GM13976 (cell line): ENCODE measurements around the gene GET4.

Experiments used
- DNase-seq: peaks from one replicate; pipeline ENCODE4 v3.0.0; 2012; ENCODE audit warnings: low spot score
- CTCF ChIP-seq: IDR thresholded peaks from 2 replicates; pipeline ENCODE4 v1.5.1; 2012; ENCODE audit warnings: borderline replicate concordance, mild to moderate bottlenecking; ENCODE audit not compliant: insufficient read depth; ENCODE audit errors: extremely low read depth, missing control alignments, control extremely low read depth
- in situ Hi-C: fragments of 300-500 bp; cut with MboI; formaldehyde crosslinking; loops from one replicate; pipeline ENCODE4 v1.12.0; 2022; ENCODE audit warnings: low sequenced_read_pairs, mixed read lengths, inconsistent platforms; ENCODE audit not compliant: unreplicated experiment

Gene GET4

DNA sequence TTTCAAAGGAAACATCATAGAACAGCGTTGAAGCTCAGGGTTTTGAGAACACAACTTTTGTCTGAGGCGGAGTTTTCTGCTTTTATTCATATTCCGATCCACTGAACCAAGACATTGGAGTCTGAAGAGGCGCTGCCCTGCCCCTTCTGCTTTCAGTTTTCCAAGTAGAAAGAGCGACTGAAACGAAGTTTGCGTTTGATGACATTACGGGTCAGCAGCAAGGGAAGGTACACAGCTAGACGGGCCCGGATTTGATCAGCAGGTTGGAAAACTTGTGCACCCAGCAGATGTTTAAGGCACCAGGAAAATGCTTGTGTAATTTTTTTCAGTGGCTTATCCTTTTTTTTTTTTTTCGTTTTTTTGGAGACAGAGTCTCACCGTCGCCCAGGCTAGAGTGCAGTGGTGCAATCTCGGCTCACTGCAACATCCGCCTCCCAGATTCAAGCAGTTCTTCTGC, 43.4 kb upstream of the GET4 start:
- DNase-seq = no peak
- no peak for TF ChIP-seq CTCF
- in situ Hi-C loops = no loop called here

DNA sequence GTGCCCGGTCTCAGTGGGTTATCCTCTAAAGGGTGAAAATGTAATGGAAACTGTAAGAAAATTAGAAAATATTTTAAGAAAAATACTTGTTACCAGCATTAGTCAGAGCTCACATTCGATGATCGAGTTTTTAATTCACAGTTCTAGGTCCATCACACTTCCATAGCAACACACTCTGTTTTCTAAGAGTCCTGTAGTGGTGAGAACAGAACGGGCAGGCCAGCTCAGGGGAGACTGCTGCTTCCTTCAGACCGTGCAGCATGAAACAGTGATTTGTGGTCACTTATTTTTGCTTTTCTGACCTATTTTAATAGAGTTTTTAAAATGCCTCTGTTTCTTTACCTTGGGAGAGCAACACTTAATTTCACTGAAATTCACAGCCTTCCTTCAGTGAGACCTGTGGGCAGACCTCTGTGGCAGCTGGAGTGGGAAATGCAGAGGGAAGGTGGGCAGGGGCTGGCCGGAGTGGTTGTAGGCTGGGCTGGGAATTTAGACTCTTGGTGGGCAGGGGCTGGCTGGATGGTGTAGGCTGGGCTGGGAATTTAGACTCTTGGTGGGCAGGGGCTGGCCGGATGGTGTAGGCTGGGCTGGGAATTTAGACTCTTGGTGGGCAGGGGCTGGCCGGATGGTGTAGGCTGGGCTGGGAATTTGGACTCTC, 42.6 kb upstream of the GET4 start:
- DNase-seq = no peak
- in situ Hi-C loops = no loop called here
- TF ChIP-seq CTCF = no peak

- no peak for DNase-seq
- in situ Hi-C loops = no loop called here
- TF ChIP-seq CTCF = no peak
Observed at GRCh38 chr7:834277-834676, 42.1 kb upstream of the GET4 start.

GRCh38 chr7:835021-835420, 41.3 kb upstream of the GET4 start:
- no peak for TF ChIP-seq CTCF
- in situ Hi-C loops = no loop called here
- DNase-seq = no peak

GRCh38 chr7:835485-836401, 40.6 kb upstream of the GET4 start:
- no peak for TF ChIP-seq CTCF
- in situ Hi-C loops = no loop called here
- no peak for DNase-seq

DNA sequence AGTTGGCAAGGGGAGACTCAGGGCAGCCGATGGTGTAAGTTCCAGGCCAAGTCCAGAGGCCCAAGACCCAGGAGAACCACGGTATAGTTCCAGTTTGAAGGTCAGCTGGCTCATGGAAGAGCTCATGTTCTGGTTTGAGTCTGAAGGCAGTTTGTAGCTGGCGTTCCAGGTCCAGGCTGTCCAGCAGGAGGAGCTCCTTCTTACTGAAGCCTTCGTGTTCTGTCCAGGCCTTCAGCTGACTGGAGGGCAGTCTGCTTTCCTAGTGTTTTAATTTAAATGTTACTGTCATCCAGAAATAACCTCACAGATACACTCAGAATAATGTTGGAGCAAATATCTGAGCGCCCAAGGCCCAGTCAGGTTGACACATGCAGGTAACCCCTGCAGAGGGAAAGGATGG, 39.9 kb upstream of the GET4 start:
- no peak for DNase-seq
- in situ Hi-C loops = no loop called here
- TF ChIP-seq CTCF = no peak

GRCh38 chr7:837001-837400, 39.4 kb upstream of the GET4 start:
- no peak for TF ChIP-seq CTCF
- in situ Hi-C loops = no loop called here

More at GRCh38 chr7:837001-837400, 39.4 kb upstream of the GET4 start:
- DNase-seq = no peak
